GM23338 (cell line): ENCODE results near the gene SAFB2.

Experiments
- CREB1 ChIP-seq: fragments of 250-450 bp; sonication (Bioruptor Pico); IDR thresholded peaks from 2 replicates; pipeline ENCODE4 v1.5.0; 2020; ENCODE audit warnings: low read depth, mild to moderate bottlenecking, moderate library complexity
- CTCF ChIP-seq, 2 experiments: fragments of 200-600 bp in 1 of 2; sonication (generic) in 1 of 2; conservative IDR thresholded peaks; 2 replicates each; pipeline versions ENCODE4 v1.5.1 to v1.6.1; 2016 to 2017; ENCODE audit warnings: antibody characterized with exemption in 2 of 2, low read depth in 2 of 2, mild to moderate bottlenecking in 2 of 2, moderate library complexity in 1 of 2
- EZH2phosphoT487 ChIP-seq: fragments of 200-600 bp; sonication (generic); IDR thresholded peaks from one replicate; pipeline ENCODE4 v1.8.1; 2018; ENCODE audit warnings: antibody characterized with exemption; ENCODE audit not compliant: unreplicated experiment
- JUNB ChIP-seq: IDR thresholded peaks from one replicate; pipeline ENCODE4 v1.6.1; 2016; ENCODE audit warnings: antibody characterized with exemption; ENCODE audit not compliant: unreplicated experiment
- POLR2AphosphoS5 ChIP-seq: IDR thresholded peaks from 2 replicates; pipeline ENCODE4 v1.6.1; 2016; ENCODE audit warnings: antibody characterized with exemption, low read depth
- REST ChIP-seq: IDR thresholded peaks from one replicate; pipeline ENCODE4 v1.6.1; 2018; ENCODE audit warnings: antibody characterized with exemption; ENCODE audit not compliant: unreplicated experiment

DNA sequence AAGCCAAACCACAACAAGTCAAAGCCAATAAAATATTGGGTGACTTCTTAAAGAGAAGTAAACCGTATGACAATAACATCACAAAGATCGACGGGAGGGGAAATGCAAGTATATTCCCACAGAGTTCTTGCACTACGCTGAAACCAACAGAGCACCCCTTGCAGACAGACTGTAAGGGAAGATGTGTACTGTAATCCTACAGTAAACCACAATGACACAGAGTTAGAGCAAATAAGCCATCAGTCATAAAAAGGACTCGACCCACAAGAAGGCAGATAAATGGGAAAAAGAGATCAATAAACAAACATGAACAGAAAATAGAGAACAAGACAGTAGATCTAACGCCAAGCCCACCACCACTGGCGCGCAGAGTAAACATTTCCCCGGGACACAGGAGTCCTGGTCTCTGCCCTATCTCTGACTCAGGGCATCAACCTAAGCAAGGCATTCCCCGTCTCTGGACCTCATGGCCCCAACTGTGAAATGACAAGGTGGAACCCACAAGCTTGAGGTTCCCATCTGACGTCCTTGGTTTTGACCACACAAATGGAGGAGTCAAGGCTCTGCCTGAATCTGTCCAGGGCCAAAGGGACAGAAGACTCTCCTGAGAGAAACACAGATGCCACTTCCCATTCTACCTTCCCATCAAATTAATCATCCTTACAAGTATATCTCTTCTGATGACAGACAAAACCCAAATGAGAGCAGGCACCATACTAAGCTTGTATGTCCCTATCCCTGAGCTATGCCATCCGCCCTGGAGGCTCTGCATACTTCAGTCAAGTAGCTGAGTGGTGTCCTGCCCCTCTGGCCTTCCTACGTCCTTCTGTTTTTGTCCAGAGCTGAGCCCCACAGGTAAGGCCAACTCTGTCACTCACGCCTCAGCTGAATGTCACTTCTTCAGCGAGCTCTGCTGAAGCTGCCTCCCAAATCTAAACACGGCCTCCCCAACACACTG is 15.0 kb downstream of the SAFB2 start:
- TF ChIP-seq CTCF (conservative IDR thresholded peaks at IDR 0.05; ENCODE audit: low read depth in 2 of 2) (no peak), JUNB (no peak), REST (no peak), CREB1 (CRISPR knock-in tag) (no peak), POLR2AphosphoS5 (no peak), EZH2phosphoT487 (no peak)
